Neural progenitor cell (in vitro differentiated cells): ENCODE measurements around the gene CIITA. TPM values are rescaled to one million over a fixed set of nuclear protein-coding genes. Genes with fewer than 3 reads are reported as not detected.

Source experiments
- DNase-seq: peaks from one replicate; pipeline ENCODE4 v3.0.0-alpha.2; 2016; ENCODE audit warnings: low spot score
- H2AFZ ChIP-seq: fragments of 200-600 bp; sonication (generic); replicated peaks from 2 replicates; pipeline ENCODE4 v1.6.1; 2016; ENCODE audit warnings: antibody characterized with exemption
- H3F3A ChIP-seq: fragments of 200-600 bp; sonication (generic); 2 replicates; pipeline ENCODE4 v1.6.1; 2016; ENCODE audit warnings: antibody characterized with exemption, low read depth
- H3K27ac ChIP-seq: fragments of 200-600 bp; sonication (generic); 2 replicates; pipeline ENCODE4 v1.5.1; 2016; ENCODE audit warnings: mild to moderate bottlenecking
- H3K27me3 ChIP-seq: fragments of 200-600 bp; sonication (generic); 2 replicates; pipeline ENCODE4 v1.6.1; 2016; ENCODE audit warnings: mild to moderate bottlenecking, moderate library complexity
- H3K36me3 ChIP-seq: fragments of 200-600 bp; sonication (generic); 2 replicates; pipeline ENCODE4 v1.5.1; 2016
- H3K4me1 ChIP-seq: fragments of 200-600 bp; sonication (generic); 2 replicates; pipeline ENCODE4 v1.6.1; 2016; ENCODE audit warnings: mixed run types
- H3K4me2 ChIP-seq: fragments of 200-600 bp; sonication (generic); 2 replicates; pipeline ENCODE4 v1.6.1; 2016
- H3K4me3 ChIP-seq: fragments of 200-600 bp; sonication (generic); 2 replicates; pipeline ENCODE4 v1.5.1; 2016
- H3K79me2 ChIP-seq: fragments of 200-600 bp; sonication (generic); 2 replicates; pipeline ENCODE4 v1.6.1; 2016; ENCODE audit warnings: low read depth
- H3K9ac ChIP-seq: fragments of 200-600 bp; sonication (generic); 2 replicates; pipeline ENCODE4 v1.6.1; 2016
- H3K9me3 ChIP-seq: fragments of 200-600 bp; sonication (generic); 2 replicates; pipeline ENCODE4 v1.5.1; 2016; ENCODE audit warnings: low read depth
- H4K20me1 ChIP-seq: fragments of 200-600 bp; sonication (generic); 2 replicates; pipeline ENCODE4 v1.6.1; 2016; ENCODE audit warnings: low read depth
- H3K27ac Mint-ChIP-seq: 3 replicates; pipeline ENCODE4 v1.8.0; 2021; ENCODE audit warnings: mixed read lengths
- H3K27me3 Mint-ChIP-seq: 2 replicates; pipeline ENCODE4 v1.8.0; 2022; ENCODE audit warnings: low read depth, mild to moderate bottlenecking, inconsistent platforms, moderate library complexity, mixed read lengths; ENCODE audit not compliant: insufficient read depth
- H3K36me3 Mint-ChIP-seq: 3 replicates; pipeline ENCODE4 v1.8.0; 2021; ENCODE audit warnings: mixed read lengths
- H3K4me1 Mint-ChIP-seq: 3 replicates; pipeline ENCODE4 v1.8.0; 2021; ENCODE audit warnings: mixed read lengths
- H3K4me3 Mint-ChIP-seq: 3 replicates; pipeline ENCODE4 v1.8.0; 2021; ENCODE audit warnings: mild to moderate bottlenecking, moderate library complexity, mixed read lengths
- H3K9me3 Mint-ChIP-seq: 3 replicates; pipeline ENCODE4 v1.8.0; 2020; ENCODE audit warnings: mixed read lengths
- EZH2 ChIP-seq: fragments of 200-600 bp; sonication (generic); IDR thresholded peaks from 2 replicates; pipeline ENCODE4 v1.6.1; 2017; ENCODE audit warnings: antibody characterized with exemption, mild to moderate bottlenecking, moderate library complexity
- EZH2phosphoT487 ChIP-seq: fragments of 200-600 bp; sonication (generic); IDR thresholded peaks from 2 replicates; pipeline ENCODE4 v1.6.1; 2017; ENCODE audit warnings: antibody characterized with exemption
- total RNA-seq: library from RNA; depleted of rRNA; stranded (reverse); fragments of >200 nt; gene quantifications from 2 replicates; pipeline ENCODE4 v1.2.3, GENCODE V29; 2015; ENCODE audit warnings: low replicate concordance
- TF ChIP-seq, protein P1 (sequence below): fragments of 200-600 bp; sonication (generic); IDR thresholded peaks from 2 replicates; pipeline ENCODE4 v1.5.1; 2017; ENCODE audit warnings: antibody characterized with exemption, mild to moderate bottlenecking

The CIITA gene
- total RNA-seq, 1 donor from 2014 or later = not detected

DNA sequence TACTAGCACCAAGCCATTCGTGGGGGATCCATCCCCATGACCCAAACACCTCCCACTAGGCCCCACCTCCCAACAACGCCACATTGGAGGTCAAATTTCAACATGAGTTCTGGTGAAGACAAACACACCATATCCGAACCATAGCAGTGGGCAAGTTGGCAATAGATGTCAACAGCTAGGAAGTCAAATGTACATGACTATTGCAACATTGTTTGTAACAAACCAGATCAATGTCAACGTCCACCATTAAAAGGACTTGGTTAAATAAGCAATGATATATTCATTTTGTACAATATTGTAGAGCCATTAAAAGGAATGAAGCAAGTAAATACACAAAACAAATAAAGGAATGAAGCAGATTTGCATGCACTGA is 26.5 kb upstream of the CIITA start:
- Histone ChIP-seq H3K36me3 (no peaks in the 10 kb centered on the region), H3F3A (no peaks in the 10 kb centered on the region), H4K20me1 (no peaks in the 10 kb centered on the region), H3K27me3 (no peaks in the 10 kb centered on the region), H3K9ac (no peak overlapping the region), H3K79me2 (no peaks in the 10 kb centered on the region), H3K4me1 (no peaks in the 10 kb centered on the region), H3K27ac (no peak overlapping the region), H3K4me2 (no peak overlapping the region), H2AFZ (no peak overlapping the region), H3K9me3 (no peaks in the 10 kb centered on the region), H3K4me3 (no peak overlapping the region)
- TF ChIP-seq EZH2phosphoT487 (no peak), EZH2 (no peak)
- TF ChIP-seq, protein P1, sequence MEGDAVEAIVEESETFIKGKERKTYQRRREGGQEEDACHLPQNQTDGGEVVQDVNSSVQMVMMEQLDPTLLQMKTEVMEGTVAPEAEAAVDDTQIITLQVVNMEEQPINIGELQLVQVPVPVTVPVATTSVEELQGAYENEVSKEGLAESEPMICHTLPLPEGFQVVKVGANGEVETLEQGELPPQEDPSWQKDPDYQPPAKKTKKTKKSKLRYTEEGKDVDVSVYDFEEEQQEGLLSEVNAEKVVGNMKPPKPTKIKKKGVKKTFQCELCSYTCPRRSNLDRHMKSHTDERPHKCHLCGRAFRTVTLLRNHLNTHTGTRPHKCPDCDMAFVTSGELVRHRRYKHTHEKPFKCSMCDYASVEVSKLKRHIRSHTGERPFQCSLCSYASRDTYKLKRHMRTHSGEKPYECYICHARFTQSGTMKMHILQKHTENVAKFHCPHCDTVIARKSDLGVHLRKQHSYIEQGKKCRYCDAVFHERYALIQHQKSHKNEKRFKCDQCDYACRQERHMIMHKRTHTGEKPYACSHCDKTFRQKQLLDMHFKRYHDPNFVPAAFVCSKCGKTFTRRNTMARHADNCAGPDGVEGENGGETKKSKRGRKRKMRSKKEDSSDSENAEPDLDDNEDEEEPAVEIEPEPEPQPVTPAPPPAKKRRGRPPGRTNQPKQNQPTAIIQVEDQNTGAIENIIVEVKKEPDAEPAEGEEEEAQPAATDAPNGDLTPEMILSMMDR = no peak
- H3K4me1 Mint-ChIP-seq = no peaks in the 10 kb centered on the region
- DNase-seq = no peak
- H3K27me3 Mint-ChIP-seq = peaks cover 3% of the 10 kb centered on the region
- H3K27ac Mint-ChIP-seq = no peak overlapping the region
- no peaks in the 10 kb centered on the region for H3K9me3 Mint-ChIP-seq
- H3K36me3 Mint-ChIP-seq = no peaks in the 10 kb centered on the region
- no peak overlapping the region for H3K4me3 Mint-ChIP-seq

DNA sequence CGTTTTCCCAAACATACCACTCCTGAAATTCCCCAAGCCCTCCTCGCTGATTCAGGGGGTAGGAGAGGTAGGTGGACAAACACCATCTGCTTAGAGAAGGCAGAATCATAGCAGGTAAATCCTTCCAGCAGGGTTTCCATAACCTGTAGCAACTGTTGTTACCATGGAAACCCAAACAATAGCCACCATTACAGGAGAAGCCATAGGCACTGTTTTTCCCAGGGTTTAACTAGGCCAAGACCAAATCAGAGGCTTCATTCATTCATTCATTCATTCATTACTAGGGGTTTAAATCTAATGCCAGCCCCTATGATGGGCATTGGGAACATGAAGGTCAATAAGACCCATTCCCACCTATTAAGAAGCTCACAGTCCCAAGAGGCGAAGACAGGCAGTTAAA is 25.5 kb upstream of the CIITA start:
- Histone ChIP-seq H3K4me3 (no peak overlapping the region), H3F3A (no peaks in the 10 kb centered on the region), H3K9me3 (no peaks in the 10 kb centered on the region), H3K4me1 (no peaks in the 10 kb centered on the region), H3K9ac (no peak overlapping the region), H2AFZ (no peak overlapping the region), H3K4me2 (no peak overlapping the region), H3K36me3 (no peaks in the 10 kb centered on the region), H3K27ac (no peak overlapping the region), H3K27me3 (no peaks in the 10 kb centered on the region), H3K79me2 (no peaks in the 10 kb centered on the region), H4K20me1 (no peaks in the 10 kb centered on the region)
- no peak overlapping the region for H3K27ac Mint-ChIP-seq
- H3K9me3 Mint-ChIP-seq = no peaks in the 10 kb centered on the region
- H3K4me1 Mint-ChIP-seq = no peaks in the 10 kb centered on the region
- H3K36me3 Mint-ChIP-seq = no peaks in the 10 kb centered on the region
- H3K4me3 Mint-ChIP-seq = no peak overlapping the region
- TF ChIP-seq EZH2 = no peak
- TF ChIP-seq, protein P1 = no peak
- TF ChIP-seq EZH2phosphoT487 = no peak
- peaks cover 3% of the 10 kb centered on the region for H3K27me3 Mint-ChIP-seq
- peak; percentile 37 for DNase-seq

DNA sequence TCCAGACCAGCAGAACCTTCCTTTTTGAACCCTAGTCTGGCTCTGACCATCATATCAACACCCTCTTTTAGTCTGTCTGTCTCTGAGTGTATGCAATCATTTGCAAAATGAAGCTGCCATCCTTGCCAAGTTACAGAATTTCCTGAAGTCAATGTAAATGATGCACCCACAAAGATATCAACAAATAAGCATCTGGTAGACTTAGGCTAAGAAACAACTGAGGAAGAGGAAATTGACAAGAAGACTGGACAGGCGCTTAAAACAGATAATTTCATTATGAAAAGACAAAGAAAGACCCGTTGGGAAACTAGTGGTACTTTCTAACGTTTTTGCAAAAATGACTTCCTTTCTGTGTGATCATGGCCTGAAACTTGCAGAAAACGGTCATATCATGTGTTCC is 24.7 kb upstream of the CIITA start:
- H3K4me1 Mint-ChIP-seq = no peaks in the 10 kb centered on the region

More for the DNA sequence above, 24.7 kb upstream of the CIITA start:
- no peaks in the 10 kb centered on the region for H3K36me3 Mint-ChIP-seq
- no peaks in the 10 kb centered on the region for H3K4me1 ChIP-seq
- H4K20me1 ChIP-seq = no peaks in the 10 kb centered on the region
- no peak overlapping the region for H3K9ac ChIP-seq
- H3K27me3 Mint-ChIP-seq = peaks cover 3% of the 10 kb centered on the region
- no peak overlapping the region for H2AFZ ChIP-seq
- H3K36me3 ChIP-seq = no peaks in the 10 kb centered on the region
- H3K9me3 ChIP-seq = no peaks in the 10 kb centered on the region
- TF ChIP-seq EZH2 (no peak), EZH2phosphoT487 (no peak)
- TF ChIP-seq, protein P1 = no peak
- no peak overlapping the region for H3K27ac ChIP-seq
- H3K4me3 Mint-ChIP-seq = no peak overlapping the region
- H3K27me3 ChIP-seq = no peaks in the 10 kb centered on the region
- H3K9me3 Mint-ChIP-seq = no peaks in the 10 kb centered on the region
- H3F3A ChIP-seq = no peaks in the 10 kb centered on the region
- H3K4me2 ChIP-seq = no peak overlapping the region
- H3K27ac Mint-ChIP-seq = no peak overlapping the region
- no peak overlapping the region for H3K4me3 ChIP-seq
- DNase-seq = no peak
- no peaks in the 10 kb centered on the region for H3K79me2 ChIP-seq
